ENCODE data around the gene MYBPC1.
"Not testable (repeated sequence)": the region's sequence is repeated elsewhere in the genome, so short reads cannot be mapped to it uniquely, and the experiment has no call there.

The MYBPC1 gene

GRCh38 chr12:101734482-101734881 is 139.7 kb downstream of the MYBPC1 start:
- not testable (repeated sequence) for DNase-seq (ENCODE audit: low read depth in 2 of 2)
